Testis (tissue), 3 donors: ENCODE data around the gene ASTN1. TPM values are rescaled to one million over a fixed set of nuclear protein-coding genes. Genes with fewer than 3 reads are reported as not detected.

Experiments
- DNase-seq: peaks from one replicate; pipeline ENCODE4 v3.0.0-alpha.2; 2019
- H3K27ac ChIP-seq, 2 donors: fragments of 200-600 bp; sonication (generic); one replicate each; pipeline ENCODE4 v1.5.1; 2019
- H3K27me3 ChIP-seq: fragments of 200-600 bp; sonication (generic); one replicate; pipeline ENCODE4 v1.5.1; 2019
- H3K36me3 ChIP-seq: fragments of 200-600 bp; sonication (generic); one replicate; pipeline ENCODE4 v1.5.1; 2017; ENCODE audit warnings: low read depth; ENCODE audit errors: missing control alignments
- H3K4me1 ChIP-seq: fragments of 200-600 bp; sonication (generic); one replicate; pipeline ENCODE4 v1.5.1; 2019
- H3K4me3 ChIP-seq, 2 donors: fragments of 200-600 bp; sonication (generic); one replicate each; pipeline ENCODE4 v1.5.1; 2017 to 2019
- H3K9me3 ChIP-seq: fragments of 200-600 bp; sonication (generic); one replicate; pipeline ENCODE4 v1.5.1; 2017
- POLR2A ChIP-seq: fragments of 450-650 bp; IDR thresholded peaks from one replicate; pipeline ENCODE4 v1.6.1; 2017; ENCODE audit warnings: antibody characterized with exemption, mild to moderate bottlenecking, moderate library complexity
- WGBS, 2 donors: methylation state at CpG; one replicate each; pipeline ENCODE4 v1.1.5; 2018; 5-methylcytosine and 5-hydroxymethylcytosine counted together
- intact Hi-C: fragments of 100-400 bp; cut with DNase I; formaldehyde crosslinking; loops from one replicate; pipeline ENCODE4 v1.15.1; 2023; ENCODE audit warnings: low total_unique reads
- polyA plus RNA-seq: library from polyadenylated mRNA; stranded (reverse); fragments of 350-450 nt; fragmentation: Illumina TruSeq; extraction: RNeasy Lipid Tissue Mini Kit (QIAGEN cat#74804); gene quantifications from one replicate; pipeline ENCODE4 v1.2.3, GENCODE V29; 2014; ENCODE audit warnings: low read depth, low replicate concordance; ENCODE audit not compliant: insufficient read depth
- total RNA-seq, 2 donors: library from RNA; depleted of rRNA; stranded (reverse); fragments of >200 nt; gene quantifications; one replicate each; pipeline ENCODE4 v1.2.3, GENCODE V29; 2016
- TF ChIP-seq, protein P1 (sequence below), 3 experiments: fragments of 450-650 bp in 2 of 3; fragments of 200-600 bp in 1 of 3; sonication (generic) in 1 of 3; IDR thresholded peaks; one replicate each; pipeline ENCODE4 v1.5.1; 2016 to 2019; ENCODE audit warnings: antibody characterized with exemption in 3 of 3, mild to moderate bottlenecking in 2 of 3, moderate library complexity in 1 of 3

Gene ASTN1
- total and polyA plus RNA-seq, 3 donors from 2014 or later, result 1.2 to 2.7 (median 2.1) TPM

DNA sequence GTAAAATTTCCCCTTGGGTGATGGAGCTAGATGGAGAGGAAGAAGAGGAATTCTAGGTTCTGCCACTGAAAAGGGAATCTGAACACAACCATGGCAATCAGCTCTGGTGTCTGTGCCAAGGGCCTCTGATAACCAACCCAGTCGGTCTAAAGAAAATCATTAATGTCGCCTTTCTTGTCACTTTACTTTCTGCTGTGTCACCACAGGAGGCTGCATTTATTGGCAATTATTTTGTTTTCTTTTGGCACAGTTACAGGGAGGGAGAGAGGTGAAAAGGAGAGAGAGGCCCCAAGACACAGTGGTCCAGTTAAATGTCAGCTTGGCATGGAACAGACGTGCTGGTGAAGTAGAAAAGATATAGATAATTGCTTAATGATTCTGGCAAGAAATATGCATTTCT, 287.0 kb downstream of the ASTN1 start:
- no peaks in the 10 kb centered on the region for H3K27me3 ChIP-seq
- H3K4me3 ChIP-seq, result no peak overlapping the region
- WGBS, 2 donors, result 74 to 76% methylated on average over 3 of the region's 3 CpGs
- intact Hi-C loops, result no loop called here
- H3K9me3 ChIP-seq, result no peaks in the 10 kb centered on the region
- no peaks in the 10 kb centered on the region for H3K4me1 ChIP-seq
- no peak for DNase-seq
- no peak overlapping the region for H3K27ac ChIP-seq
- TF ChIP-seq, protein P1, sequence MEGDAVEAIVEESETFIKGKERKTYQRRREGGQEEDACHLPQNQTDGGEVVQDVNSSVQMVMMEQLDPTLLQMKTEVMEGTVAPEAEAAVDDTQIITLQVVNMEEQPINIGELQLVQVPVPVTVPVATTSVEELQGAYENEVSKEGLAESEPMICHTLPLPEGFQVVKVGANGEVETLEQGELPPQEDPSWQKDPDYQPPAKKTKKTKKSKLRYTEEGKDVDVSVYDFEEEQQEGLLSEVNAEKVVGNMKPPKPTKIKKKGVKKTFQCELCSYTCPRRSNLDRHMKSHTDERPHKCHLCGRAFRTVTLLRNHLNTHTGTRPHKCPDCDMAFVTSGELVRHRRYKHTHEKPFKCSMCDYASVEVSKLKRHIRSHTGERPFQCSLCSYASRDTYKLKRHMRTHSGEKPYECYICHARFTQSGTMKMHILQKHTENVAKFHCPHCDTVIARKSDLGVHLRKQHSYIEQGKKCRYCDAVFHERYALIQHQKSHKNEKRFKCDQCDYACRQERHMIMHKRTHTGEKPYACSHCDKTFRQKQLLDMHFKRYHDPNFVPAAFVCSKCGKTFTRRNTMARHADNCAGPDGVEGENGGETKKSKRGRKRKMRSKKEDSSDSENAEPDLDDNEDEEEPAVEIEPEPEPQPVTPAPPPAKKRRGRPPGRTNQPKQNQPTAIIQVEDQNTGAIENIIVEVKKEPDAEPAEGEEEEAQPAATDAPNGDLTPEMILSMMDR (IDR thresholded peaks at IDR 0.05), result no peak
- no peak for TF ChIP-seq POLR2A
- no peaks in the 10 kb centered on the region for H3K36me3 ChIP-seq

DNA sequence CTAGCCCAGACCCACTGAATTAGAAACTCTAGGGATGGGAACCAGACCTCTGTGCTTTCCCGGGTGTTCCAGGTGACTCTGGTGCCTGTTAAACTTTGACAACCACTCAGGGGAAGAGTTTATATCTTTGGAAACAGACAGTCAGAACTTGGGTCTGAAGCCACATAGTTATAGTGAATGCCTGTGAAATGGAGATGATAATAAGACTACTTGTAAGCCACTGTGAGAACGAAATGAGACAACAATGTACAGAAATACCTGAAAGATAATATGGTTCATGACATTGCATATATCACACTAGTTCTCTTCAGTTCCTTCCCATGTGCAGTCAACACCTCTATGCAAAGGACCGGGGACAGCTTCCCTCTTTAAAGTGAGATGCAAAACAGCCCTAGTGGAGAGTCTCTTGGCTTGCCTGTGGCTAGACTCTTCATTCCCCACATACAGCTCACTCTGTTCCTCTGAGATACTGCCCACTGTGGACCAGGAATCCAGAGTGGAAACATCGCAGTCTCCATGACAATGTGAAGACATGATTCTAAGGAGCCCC, 287.5 kb downstream of the ASTN1 start:
- Histone ChIP-seq H3K36me3 (no peaks in the 10 kb centered on the region), H3K9me3 (no peaks in the 10 kb centered on the region), H3K27ac (no peak overlapping the region), H3K4me1 (no peaks in the 10 kb centered on the region), H3K4me3 (no peak overlapping the region), H3K27me3 (no peaks in the 10 kb centered on the region)
- TF ChIP-seq, protein P1 (IDR thresholded peaks at IDR 0.05), result no peak
- TF ChIP-seq POLR2A, result no peak
- WGBS, 2 donors, result 91 to 96% methylated on average over 4 of the region's 4 CpGs
- no peak for DNase-seq
- intact Hi-C loops, result no loop called here

DNA sequence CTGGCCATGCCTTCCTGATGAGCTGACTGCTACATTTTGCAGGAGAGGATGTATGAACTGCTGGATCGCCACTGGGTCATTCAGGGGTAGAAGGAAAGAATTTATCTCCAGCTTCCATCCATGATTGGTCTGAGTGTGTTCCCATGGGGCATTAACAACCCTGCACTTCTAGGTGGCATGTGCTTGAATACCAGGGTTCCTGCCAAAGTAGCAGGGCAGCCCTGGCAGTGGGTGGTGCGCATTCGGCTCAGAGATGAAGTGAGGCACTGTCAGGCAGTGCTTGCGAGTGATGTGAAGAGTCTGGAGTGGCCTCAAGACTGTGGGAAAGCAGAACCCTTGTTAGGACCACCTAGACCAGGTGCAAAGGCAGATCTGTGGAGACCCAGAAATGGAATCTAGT, 294.9 kb downstream of the ASTN1 start:
- TF ChIP-seq POLR2A, result no peak
- TF ChIP-seq, protein P1 (IDR thresholded peaks at IDR 0.05), result no peak
- intact Hi-C loops, result no loop called here

DNA sequence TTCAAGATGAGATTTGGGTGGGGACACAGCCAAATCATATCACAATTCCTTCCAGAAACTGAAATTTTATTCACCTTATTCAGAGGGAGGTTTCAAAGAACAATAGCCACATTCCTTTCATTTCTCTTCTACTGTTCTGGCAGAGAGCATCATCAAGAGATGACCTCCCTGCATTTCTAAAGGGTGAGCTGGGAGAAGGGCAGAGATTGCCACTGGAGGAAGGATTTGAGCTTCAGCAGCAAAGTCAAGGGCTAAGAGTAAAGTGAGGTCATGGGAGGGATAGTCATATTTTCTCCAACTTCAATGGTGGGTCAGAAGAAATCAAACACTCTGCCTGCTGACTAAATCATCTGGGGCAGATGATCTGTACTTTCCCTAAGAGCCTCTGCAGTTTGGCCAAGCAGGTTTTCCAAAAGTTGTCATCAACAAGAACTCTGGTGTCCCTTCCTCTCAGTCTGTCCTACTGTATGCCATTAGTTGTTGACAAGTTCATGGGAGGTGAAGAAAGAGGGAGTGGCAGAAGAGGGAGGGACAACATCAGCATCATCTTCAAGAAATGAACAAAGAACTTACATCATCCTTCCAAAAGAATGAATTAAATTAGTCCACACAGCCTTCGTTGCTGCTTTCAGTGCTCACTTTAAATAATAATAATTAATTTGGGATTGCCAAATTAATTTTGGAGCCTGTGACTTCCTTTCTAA, 298.3 kb downstream of the ASTN1 start:
- DNase-seq, result no peak
- TF ChIP-seq, protein P1 (IDR thresholded peaks at IDR 0.05), result no peak
- TF ChIP-seq POLR2A, result no peak
- WGBS, 2 donors, result 86 to 89% methylated on average over 1 of the region's 1 CpG

More for the DNA sequence above, 294.9 kb downstream of the ASTN1 start:
- WGBS, 2 donors, result 96% methylated on average over 4 of the region's 4 CpGs
- Histone ChIP-seq H3K4me3 (no peak overlapping the region), H3K9me3 (no peaks in the 10 kb centered on the region), H3K27me3 (no peaks in the 10 kb centered on the region), H3K36me3 (no peaks in the 10 kb centered on the region), H3K4me1 (no peaks in the 10 kb centered on the region), H3K27ac (no peak overlapping the region)
- no peak for DNase-seq

DNA sequence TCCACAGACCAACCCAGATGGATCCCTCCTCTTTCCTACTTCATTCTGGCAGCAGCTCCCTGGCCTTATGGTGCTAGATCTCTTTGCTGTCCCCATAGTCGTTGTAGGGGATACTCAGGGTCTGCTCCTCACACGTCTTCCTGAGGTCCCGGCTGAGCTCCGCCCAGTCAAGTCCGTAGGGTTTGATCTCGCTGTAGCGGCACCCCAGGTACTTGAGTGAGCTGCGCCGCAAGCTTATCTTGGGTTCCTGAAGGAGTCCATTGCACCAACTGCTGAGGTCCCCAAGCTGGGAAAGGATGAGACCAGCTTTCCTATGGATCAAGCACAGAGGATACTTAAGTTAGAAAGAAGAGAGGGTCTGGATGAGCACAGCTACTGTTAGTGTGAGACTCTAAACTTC, 300.3 kb downstream of the ASTN1 start:
- H3K27ac ChIP-seq, result no peak overlapping the region
- no peak for TF ChIP-seq POLR2A
- TF ChIP-seq, protein P1 (IDR thresholded peaks at IDR 0.05), result no peak
- no peaks in the 10 kb centered on the region for H3K36me3 ChIP-seq
- no peak overlapping the region for H3K4me3 ChIP-seq
- no peaks in the 10 kb centered on the region for H3K4me1 ChIP-seq
- intact Hi-C loops, result no loop called here
- no peaks in the 10 kb centered on the region for H3K27me3 ChIP-seq
- WGBS, 2 donors, result 93 to 94% methylated on average over 9 of the region's 9 CpGs
- DNase-seq, result no peak
- no peaks in the 10 kb centered on the region for H3K9me3 ChIP-seq

More for the DNA sequence above, 298.3 kb downstream of the ASTN1 start:
- H3K36me3 ChIP-seq, result no peaks in the 10 kb centered on the region
- H3K9me3 ChIP-seq, result no peaks in the 10 kb centered on the region
- intact Hi-C loops, result no loop called here
- H3K27me3 ChIP-seq, result no peaks in the 10 kb centered on the region
- no peaks in the 10 kb centered on the region for H3K4me1 ChIP-seq
- H3K4me3 ChIP-seq, result no peak overlapping the region
- H3K27ac ChIP-seq, result no peak overlapping the region
